ENCODE results near the gene PIP4P1. TPM values are rescaled to one million over a fixed set of nuclear protein-coding genes. Genes with fewer than 3 reads are reported as not detected.

PIP4P1 gene
- total RNA-seq, 1 experiment from 2014 or later: 27.0 TPM

DNA sequence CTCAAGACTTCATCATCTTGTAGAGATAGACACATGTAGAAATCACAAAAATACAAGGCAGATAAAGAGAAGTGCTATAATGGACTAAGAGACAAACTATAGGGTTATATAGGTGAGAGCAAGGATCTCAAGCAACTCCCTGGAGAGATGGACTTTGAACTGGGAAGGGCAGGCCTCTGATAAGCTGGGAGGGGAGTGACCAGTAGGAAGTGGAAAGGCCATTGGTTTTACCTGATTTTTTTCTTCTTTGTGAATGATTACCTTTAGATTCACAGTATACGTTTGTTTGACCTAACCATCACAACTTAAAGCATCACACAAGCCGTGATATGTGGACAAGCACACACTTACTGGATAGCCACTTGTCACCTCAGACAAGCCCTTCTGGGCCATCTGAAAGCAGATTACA lies 42.7 kb downstream of the PIP4P1 start:
- Mint-ChIP-seq H3K27ac (ENCODE audit: unreplicated experiment) (peak overlapping the region; percentile 60), H3K4me3 (ENCODE audit: low read depth, unreplicated experiment) (peak overlapping the region; percentile 42), H3K9me3 (ENCODE audit: low read depth, unreplicated experiment) (no peaks in the 10 kb centered on the region), H3K4me1 (ENCODE audit: low read depth, unreplicated experiment) (peaks cover 28% of the 10 kb centered on the region), H3K36me3 (ENCODE audit: insufficient read depth, unreplicated experiment) (peaks cover 10% of the 10 kb centered on the region), H3K27me3 (ENCODE audit: unreplicated experiment) (no peaks in the 10 kb centered on the region)
- TF ChIP-seq, protein P1, sequence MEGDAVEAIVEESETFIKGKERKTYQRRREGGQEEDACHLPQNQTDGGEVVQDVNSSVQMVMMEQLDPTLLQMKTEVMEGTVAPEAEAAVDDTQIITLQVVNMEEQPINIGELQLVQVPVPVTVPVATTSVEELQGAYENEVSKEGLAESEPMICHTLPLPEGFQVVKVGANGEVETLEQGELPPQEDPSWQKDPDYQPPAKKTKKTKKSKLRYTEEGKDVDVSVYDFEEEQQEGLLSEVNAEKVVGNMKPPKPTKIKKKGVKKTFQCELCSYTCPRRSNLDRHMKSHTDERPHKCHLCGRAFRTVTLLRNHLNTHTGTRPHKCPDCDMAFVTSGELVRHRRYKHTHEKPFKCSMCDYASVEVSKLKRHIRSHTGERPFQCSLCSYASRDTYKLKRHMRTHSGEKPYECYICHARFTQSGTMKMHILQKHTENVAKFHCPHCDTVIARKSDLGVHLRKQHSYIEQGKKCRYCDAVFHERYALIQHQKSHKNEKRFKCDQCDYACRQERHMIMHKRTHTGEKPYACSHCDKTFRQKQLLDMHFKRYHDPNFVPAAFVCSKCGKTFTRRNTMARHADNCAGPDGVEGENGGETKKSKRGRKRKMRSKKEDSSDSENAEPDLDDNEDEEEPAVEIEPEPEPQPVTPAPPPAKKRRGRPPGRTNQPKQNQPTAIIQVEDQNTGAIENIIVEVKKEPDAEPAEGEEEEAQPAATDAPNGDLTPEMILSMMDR (IDR thresholded peaks at IDR 0.05; ENCODE audit: unreplicated experiment): no peak
- BruUV-seq (replicated peaks): no TSS peak
- DNase-seq: peak; percentile 43
- intact Hi-C loops (cut with micrococcal nuclease; ENCODE audit: unreplicated experiment): loop anchor here (2.0 to 5.0 kb wide), 5 partner anchors 42 to 264 kb away; partner anchors contain the start of genes PARP2, PIP4P1 and RNASE4
- CTCF ChIA-PET: no interaction called here

- peak overlapping the region; percentile 42 for H3K4me3 Mint-ChIP-seq (ENCODE audit: low read depth, unreplicated experiment)
- CTCF ChIA-PET: interaction anchor here (0.6 to 0.9 kb wide), 2 partner anchors 38 to 266 kb away, joined by 3 to 6 read pairs; partner anchors contain the start of gene APEX1
Measured at GRCh38 chr14:20417250-20418186, 43.7 kb downstream of the PIP4P1 start.

DNA sequence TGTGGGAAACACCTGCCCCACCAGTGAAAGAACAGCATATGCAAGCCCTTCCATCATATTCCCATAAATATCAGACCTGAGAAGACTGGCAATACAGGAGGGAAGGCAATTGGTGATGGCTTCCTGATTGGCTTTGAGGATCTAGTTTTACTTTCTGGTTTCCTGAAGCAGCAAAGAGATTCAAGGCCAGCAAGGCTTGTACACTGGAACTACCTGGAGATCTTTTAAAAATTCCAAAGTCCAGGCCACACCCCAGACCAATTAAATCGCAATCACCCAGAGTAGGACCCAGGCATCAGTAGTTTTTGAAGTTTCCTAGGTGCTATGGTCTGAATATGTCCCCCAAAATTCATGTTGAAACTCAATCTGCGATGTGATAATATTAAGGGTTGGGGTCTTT lies 45.0 kb downstream of the PIP4P1 start:
- intact Hi-C loops (cut with micrococcal nuclease; ENCODE audit: unreplicated experiment): loop anchor here (5.0 kb wide), 4 partner anchors 74 to 266 kb away; partner anchors contain the start of genes PARP2 and RNASE4
- Mint-ChIP-seq H3K4me1 (ENCODE audit: low read depth, unreplicated experiment) (peaks cover 31% of the 10 kb centered on the region), H3K27me3 (ENCODE audit: unreplicated experiment) (no peaks in the 10 kb centered on the region), H3K4me3 (ENCODE audit: low read depth, unreplicated experiment) (no peak overlapping the region), H3K27ac (ENCODE audit: unreplicated experiment) (peak overlapping the region; percentile 18), H3K36me3 (ENCODE audit: insufficient read depth, unreplicated experiment) (peaks cover 25% of the 10 kb centered on the region), H3K9me3 (ENCODE audit: low read depth, unreplicated experiment) (no peaks in the 10 kb centered on the region)
- DNase-seq: no peak
- CTCF ChIA-PET: interaction anchor here (1.0 to 2.1 kb wide), 5 partner anchors 39 to 190 kb away, joined by 4 to 14 read pairs (median 6); partner anchors contain the start of genes APEX1, OSGEP, PARP2 and PIP4P1
- no TSS peak for BruUV-seq (replicated peaks)
- TF ChIP-seq, protein P1 (IDR thresholded peaks at IDR 0.05; ENCODE audit: unreplicated experiment): no peak

More at GRCh38 chr14:20417250-20418186, 43.7 kb downstream of the PIP4P1 start:
- DNase-seq: no peak
- Mint-ChIP-seq H3K36me3 (ENCODE audit: insufficient read depth, unreplicated experiment) (peaks cover 20% of the 10 kb centered on the region), H3K27me3 (ENCODE audit: unreplicated experiment) (no peaks in the 10 kb centered on the region), H3K27ac (ENCODE audit: unreplicated experiment) (peak overlapping the region; percentile 60), H3K4me1 (ENCODE audit: low read depth, unreplicated experiment) (peaks cover 28% of the 10 kb centered on the region), H3K9me3 (ENCODE audit: low read depth, unreplicated experiment) (no peaks in the 10 kb centered on the region)
- no TSS peak for BruUV-seq (replicated peaks)
- intact Hi-C loops (cut with micrococcal nuclease; ENCODE audit: unreplicated experiment): loop anchor here (2.0 to 5.0 kb wide), 5 partner anchors 43 to 265 kb away; partner anchors contain the start of genes PARP2, PIP4P1 and RNASE4
- TF ChIP-seq, protein P1 (IDR thresholded peaks at IDR 0.05; ENCODE audit: unreplicated experiment): no peak

GRCh38 chr14:20415782-20416206 lies 45.4 kb downstream of the PIP4P1 start:
- intact Hi-C loops (cut with micrococcal nuclease; ENCODE audit: unreplicated experiment): loop anchor here (2.0 to 5.0 kb wide), 5 partner anchors 39 to 267 kb away; partner anchors contain the start of genes APEX1, OSGEP, PARP2 and RNASE4
- BruUV-seq (replicated peaks): no TSS peak
- TF ChIP-seq, protein P1 (IDR thresholded peaks at IDR 0.05; ENCODE audit: unreplicated experiment): peak; percentile 30

More at GRCh38 chr14:20415782-20416206, 45.4 kb downstream of the PIP4P1 start:
- Mint-ChIP-seq H3K9me3 (ENCODE audit: low read depth, unreplicated experiment) (no peaks in the 10 kb centered on the region), H3K4me3 (ENCODE audit: low read depth, unreplicated experiment) (no peak overlapping the region), H3K4me1 (ENCODE audit: low read depth, unreplicated experiment) (peaks cover 36% of the 10 kb centered on the region), H3K27me3 (ENCODE audit: unreplicated experiment) (no peaks in the 10 kb centered on the region), H3K27ac (ENCODE audit: unreplicated experiment) (peak overlapping the region; percentile 18), H3K36me3 (ENCODE audit: insufficient read depth, unreplicated experiment) (peaks cover 28% of the 10 kb centered on the region)
- CTCF ChIA-PET: interaction anchor here (0.7 to 2.1 kb wide), 8 partner anchors 15 to 198 kb away, joined by 3 to 14 read pairs (median 5); partner anchors contain the start of genes APEX1, OSGEP, PARP2 and PIP4P1
- DNase-seq: peak; percentile 55
